GM19467 (cell line): ENCODE results near the gene FAM222A.

Experiments used
- ATAC-seq: cut with Tn5 transposase; IDR thresholded peaks from one replicate; pipeline ENCODE4 v1.9.1; 2021; ENCODE audit warnings: mild to moderate bottlenecking, moderate library complexity; ENCODE audit not compliant: unreplicated experiment

Gene FAM222A

DNA sequence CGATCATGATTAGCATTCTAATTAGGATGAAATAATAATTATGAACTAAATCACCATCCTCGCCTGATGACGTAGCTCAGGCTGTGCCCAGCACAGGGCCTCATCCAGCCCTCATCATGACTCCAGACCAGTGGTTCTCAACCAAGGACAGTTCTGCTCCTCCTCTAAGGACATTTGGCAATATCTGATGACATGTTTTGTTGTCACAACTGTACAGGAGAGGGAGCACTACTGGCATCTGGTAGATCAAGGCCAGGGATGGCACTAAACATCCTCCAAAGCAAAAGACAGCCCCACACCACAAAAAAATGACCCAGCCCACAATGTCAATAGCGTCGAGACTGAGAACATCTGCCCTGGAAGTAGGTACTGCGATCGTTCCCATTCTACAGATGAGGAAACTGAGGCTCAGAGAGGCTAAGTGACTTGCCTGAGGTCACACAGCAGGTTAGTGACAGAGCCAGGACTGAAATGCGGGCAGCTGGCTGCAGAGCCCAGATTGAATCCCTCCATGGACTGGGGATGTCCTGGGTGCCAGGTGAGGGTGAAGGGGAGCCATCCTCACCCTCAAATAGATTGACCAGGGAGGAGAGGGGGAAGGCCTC lies 104.1 kb downstream of the FAM222A start:
- no peak for ATAC-seq

DNA sequence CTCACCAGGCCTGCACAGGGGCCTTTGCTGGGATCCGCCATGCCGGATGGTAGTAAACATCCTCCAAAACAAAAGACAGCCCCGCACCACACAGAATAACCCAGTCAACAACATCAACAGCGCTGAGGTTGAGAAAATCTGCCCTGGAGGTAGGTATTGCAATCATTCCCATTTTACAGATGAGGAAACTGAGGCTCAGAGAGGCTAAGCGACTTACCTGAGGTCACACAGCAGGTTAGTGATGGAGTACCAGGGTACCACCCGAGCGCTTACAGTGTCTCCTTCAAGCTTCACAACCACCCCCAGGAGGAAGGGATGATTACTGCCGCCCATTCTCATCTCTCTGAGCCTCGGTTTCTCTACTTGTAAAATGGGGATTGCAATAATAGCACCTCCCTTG lies 104.6 kb downstream of the FAM222A start:
- ATAC-seq = no peak

DNA sequence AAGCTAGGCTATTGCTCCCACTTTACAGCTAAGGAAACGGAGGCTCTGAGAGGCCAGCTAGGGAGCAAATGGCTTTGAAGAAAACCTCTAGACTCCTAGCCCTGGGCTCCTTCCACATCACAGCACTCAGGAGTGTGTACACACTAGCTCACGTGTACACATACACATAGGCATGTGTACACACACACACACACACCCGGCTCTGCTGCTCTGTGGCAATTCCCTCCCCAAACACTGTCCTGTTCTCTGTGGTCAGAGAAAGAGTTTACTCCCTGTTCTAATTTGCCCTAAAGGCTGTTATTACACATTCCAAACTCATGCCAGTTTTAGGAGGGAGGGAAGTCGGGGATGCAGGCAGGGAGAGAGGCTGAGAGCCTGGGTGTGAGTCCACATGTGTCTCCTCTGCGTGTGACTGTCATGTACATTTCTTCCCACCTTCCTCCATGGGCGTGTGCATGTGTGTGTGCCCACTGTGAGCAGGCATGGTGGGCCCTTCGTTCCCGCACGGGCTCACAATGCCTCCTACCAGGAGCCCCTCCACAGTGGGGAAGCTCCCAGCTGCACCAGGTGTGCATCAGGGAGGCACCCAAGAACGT lies 105.4 kb downstream of the FAM222A start:
- ATAC-seq = no peak
